ENCODE measurements around the gene RPF1.
"Not testable (repeated sequence)": the region's sequence is repeated elsewhere in the genome, so short reads cannot be mapped to it uniquely, and the experiment has no call there.

Gene RPF1

DNA sequence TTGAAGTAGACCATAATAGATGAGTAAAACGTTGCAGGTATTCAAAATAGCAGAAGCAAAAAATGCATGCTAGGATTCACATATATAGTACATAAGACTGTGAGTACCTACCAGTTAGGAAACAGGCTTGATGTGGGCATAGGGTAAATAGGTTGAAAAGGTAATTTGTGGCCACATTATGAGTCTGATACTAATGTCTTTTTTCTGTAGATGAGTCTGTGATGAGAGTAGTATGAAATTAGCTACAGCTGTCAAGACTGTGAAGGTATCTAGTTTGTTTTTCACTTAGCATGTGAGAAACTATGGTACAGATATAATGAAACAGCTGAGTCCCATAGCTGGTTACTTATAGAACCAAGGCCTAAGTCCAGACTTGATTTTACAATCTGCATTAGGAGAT is 14.7 kb downstream of the RPF1 start:
- DNase-seq, result no peak

DNA sequence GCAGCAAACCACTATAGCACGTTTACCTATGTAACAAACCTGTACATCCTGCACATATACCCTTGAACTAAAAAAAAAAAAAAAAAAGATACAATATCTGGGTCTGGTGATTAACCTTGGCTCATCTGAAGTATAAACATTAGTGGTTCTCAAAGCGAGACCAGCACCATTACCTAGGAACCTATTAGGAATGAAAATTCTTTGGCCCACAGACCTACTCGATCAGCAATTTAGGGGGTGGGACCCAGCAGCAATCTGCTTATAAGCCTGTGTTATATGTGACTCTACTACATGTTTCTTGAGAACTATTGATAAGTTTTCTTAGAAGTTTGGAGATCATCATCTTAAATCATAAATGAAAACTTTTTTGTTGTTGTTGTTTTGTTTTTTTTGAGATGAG is 17.4 kb downstream of the RPF1 start:
- DNase-seq, result no peak

- DNase-seq, result no peak
These were observed 18.7 kb downstream of the RPF1 start for GRCh38 chr1:84497631-84498275.

DNA sequence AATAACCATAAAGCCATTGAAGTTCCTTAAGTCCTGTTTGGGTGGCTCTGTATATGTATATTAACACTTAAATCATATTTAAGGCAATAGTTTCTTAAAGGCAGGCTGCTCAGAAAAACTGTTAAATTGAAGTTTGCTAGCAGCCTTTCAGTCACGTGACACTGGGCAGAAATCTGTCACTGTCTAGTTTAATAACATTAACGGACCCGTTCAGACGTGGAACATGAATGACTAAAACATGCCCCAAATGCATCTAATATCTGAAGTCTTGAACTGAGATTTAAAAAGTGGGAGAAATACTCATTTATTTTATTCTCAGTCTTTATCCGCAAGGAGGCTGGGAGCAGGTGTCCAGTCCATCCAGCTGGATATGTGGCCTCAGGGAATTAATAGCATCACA is 23.9 kb downstream of the RPF1 start:
- no peak for DNase-seq

DNA sequence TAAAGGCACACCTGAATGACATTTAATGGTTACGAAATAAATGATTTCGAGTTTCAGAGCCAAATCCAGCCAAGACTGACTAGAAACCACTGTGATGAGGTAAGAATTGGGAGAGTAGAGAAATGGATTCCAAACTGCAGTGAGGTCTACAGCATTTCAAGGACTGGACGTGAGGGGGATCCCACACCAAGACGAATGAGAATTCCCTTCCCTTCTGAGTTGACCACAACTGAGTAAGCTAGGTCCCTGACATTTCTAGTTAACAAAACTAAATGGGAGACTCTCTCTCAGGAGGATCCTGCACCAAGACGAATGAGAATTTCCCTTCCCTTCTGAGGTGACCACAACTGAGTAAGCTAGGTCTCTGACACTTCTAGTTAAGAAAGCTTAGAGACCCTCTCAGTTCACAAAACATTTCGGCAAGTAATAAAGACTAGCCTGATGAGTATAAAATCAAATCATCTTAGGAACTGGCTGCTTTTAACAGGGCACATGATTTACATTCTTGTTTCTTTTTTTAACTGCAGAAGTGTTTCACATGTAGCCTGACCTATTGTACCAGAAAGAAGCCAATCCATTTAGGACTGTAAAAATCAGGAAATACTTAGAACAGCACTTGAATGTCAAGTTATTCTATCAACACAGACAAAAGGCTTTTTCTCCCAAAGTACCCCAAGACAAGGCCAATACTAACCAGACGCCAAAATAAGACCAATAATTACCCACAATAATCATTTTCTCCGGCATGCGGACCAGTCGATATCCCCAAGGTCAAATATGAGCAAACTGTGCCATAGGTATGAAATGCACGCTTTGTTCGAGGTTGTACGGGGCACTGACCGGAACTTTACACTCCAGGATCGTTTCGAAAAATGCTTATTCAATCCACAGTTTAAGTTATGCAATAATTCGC is 25.8 kb downstream of the RPF1 start:
- peak; percentile 18 for DNase-seq

- no peak for DNase-seq
These were observed 26.5 kb downstream of the RPF1 start for GRCh38 chr1:84505493-84506001.

GRCh38 chr1:84506002-84506728 is 27.1 kb downstream of the RPF1 start, which contains the start of the genes GNG5 and SPATA1:
TSS of gene GNG5 (minus strand) at chr1:84506581. CDS start at chr1:84506091, 490 bp downstream.
TSS of gene SPATA1 (plus strand) at chr1:84506386. CDS start at chr1:84516360, 9,974 bp downstream.
- peak; percentile 98 for DNase-seq

- no peak for DNase-seq
These were observed 27.8 kb downstream of the RPF1 start for GRCh38 chr1:84506729-84507453.

- DNase-seq, result not testable (repeated sequence)
These were observed 28.8 kb downstream of the RPF1 start for GRCh38 chr1:84507887-84508286.

DNA sequence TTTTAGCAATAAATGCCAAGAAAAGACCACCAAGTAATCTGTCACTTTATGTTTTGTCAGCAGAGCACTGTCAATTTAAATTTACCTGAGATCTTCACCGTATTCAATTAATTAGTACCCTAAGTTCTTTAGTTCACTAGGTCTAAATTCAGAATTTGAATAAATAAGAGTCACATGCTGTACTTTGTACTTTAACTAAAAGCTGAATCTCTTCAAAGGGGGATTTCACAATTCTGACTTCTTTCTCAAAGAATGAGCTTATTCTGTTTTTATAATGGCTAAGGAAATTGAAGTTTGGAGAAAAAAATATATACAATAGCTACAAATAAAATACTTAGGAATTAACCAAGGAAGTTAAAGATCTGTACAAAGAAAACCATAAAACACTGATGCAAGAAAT is 29.4 kb downstream of the RPF1 start:
- no peak for DNase-seq

GRCh38 chr1:84509029-84509428 is 30.0 kb downstream of the RPF1 start:
- no peak for DNase-seq

DNA sequence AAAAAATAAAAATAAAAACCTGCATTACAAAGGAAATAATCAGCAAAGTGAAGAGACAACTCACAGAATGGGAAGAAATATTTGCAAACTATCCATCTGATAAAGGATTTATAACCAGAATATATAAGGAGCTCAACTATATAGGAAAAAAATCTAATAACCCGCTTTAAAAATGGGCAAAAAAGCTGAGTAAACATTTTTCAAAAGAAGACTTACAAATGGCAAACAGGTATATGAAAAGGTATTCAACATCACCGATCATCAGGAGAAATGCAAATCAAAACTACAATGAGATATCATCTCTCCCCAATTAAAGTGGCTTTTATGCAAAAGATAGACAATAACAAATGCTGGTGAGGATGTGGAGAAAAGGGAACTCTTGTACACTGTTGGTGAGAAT is 31.1 kb downstream of the RPF1 start:
- no peak for DNase-seq

GRCh38 chr1:84510668-84511067 is 31.6 kb downstream of the RPF1 start:
- DNase-seq, result no peak

DNA sequence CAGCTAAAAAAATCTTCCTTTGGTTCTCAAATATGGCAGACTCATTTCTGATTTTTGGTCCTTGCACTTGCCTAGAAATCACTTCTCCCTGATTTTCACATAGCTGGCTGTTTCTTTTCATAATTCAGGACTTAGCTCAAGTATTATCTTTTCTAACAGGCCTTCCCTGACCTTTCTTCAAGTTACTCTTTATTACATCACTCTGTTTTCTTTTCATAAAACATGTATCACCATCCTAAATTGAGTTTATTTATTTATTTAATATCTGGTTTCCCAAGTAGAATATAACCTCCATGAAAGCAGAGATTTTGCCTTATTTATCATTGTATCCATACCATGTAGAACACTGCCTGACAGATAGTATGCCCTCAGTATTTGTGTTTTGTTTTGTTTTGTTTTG is 45.5 kb downstream of the RPF1 start:
- DNase-seq, result no peak

GRCh38 chr1:84525779-84526178 is 46.7 kb downstream of the RPF1 start:
- no peak for DNase-seq

DNA sequence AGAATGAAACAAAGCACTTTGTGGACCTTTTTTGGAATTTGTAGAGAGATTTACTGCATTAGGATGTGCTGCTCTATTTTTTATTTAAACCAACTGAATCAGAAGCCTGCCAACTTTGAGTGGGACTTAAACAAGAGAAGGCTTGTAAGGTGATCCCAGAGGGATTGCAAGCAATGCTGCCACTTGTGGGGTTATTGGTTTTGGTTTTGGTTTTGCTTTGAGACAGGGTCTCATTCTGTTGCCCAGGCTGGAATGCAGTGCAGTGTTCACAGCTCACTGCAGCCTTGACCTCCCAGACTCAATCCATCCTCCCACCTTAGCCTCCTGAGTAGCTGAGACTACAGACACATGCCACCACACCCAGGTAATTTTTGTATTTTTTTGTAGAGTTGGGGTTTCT is 59.5 kb downstream of the RPF1 start:
- peak; percentile 9 for DNase-seq

DNA sequence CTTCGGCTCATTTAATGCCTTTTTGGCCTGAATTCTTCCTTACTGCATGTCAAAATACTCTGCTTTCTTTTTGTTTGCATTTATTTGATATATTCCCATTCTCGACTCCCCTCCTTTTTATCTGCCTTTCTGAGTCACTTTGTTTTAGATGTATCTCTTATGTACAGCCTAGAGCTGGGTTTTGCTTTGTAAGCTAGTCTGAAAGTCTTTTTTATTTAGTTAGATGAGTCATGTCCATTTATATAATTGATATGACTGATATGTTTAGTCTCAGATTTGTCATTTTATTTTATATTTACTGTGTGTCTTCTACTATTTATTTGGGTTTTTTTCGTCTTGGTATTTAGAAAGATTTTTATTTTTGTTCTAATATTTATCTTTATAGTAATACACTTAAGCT is 60.9 kb downstream of the RPF1 start:
- no peak for DNase-seq

GRCh38 chr1:84540759-84541158 is 61.7 kb downstream of the RPF1 start:
- DNase-seq, result no peak

DNA sequence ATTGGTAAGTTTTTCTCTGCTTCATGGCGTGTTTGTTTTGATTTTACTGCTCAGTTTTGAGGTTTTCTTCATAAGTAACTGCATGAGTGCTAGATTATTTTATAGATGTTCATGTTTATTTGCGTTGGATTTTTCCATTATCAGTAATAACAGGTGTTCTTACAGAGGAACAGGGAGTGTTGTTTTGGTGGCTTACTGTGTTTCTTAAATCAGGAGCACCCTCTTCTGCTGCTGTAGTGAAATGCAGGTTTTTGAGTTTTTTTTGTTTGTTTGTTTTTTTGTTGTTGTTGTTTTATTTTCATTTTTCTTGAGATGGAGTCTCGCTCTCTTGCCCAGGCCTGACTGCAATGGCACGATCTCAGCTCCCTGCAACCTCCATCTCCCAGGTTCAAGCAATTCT is 62.6 kb downstream of the RPF1 start:
- no peak for DNase-seq
